ENCODE measurements around the gene LARGE1. TPM values are rescaled to one million over a fixed set of nuclear protein-coding genes. Genes with fewer than 3 reads are reported as not detected.

The LARGE1 gene
- total and polyA plus RNA-seq, 2 of the 8 experiments (the other 6 are each of a cell fraction or from before 2014, with no cell fraction given): 43.7 to 83.0 TPM

DNA sequence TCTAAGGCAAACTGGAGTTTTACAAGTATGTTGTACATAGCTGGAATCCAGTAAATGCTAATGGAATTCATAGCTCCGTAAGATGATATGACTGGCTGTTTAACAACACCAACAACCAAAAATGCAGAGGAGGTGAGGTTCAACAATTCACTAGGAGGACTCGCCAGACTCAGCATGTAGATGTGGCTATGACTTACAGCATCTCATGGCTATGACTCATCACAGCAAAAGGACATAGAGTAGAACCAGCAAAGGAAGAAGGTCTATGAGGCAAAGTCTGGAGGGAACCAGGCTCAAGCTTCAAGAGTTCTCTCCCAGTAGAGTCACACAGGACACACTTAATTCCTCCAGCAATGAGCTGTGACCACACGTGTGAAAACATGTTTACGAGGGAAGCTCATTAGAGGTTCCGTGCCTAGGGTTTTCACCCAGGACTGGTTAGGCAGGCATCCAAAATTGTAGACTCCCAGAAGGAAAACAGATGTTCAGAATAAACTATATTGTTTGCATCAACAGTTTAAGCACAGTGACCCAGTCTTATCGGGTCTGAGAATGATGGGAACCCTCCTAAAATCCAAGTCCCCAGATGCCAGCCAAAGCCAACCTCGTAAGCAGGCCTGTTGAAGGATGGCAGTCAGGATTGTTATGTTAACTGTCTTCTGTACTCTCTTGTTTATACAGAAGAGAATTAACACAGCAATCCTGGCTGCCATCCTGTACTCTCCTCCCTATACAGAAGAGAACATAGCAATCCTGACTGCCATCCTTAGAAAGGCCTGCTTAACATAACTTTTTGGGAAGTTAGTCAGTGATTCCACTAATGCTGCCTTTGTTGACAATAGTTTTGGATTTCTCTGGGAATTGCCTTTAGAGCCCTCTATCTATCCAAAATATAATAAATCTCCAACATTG lies 116.6 kb downstream of the LARGE1 start (continued):
- no peak for TF ChIP-seq SAP30 (IDR thresholded peaks at IDR 0.05; ENCODE audit: insufficient read depth, insufficient replicate concordance, low read length)
- no peak for TF ChIP-seq POLR2AphosphoS5 (IDR thresholded peaks at IDR 0.05; ENCODE audit: low read depth, low read length)
- no peak for TF ChIP-seq ZNF274 (IDR thresholded peaks at IDR 0.05; ENCODE audit: borderline replicate concordance, extremely low read depth, low read length)
- no peak for TF ChIP-seq RFX5 (IDR thresholded peaks at IDR 0.05; ENCODE audit: borderline replicate concordance, low read depth, low read length)
